ENCODE data around the gene SERINC1.

GRCh38 chr6:122416825-122417224 lies 54.8 kb downstream of the SERINC1 start:
- TF ChIP-seq, protein P1, sequence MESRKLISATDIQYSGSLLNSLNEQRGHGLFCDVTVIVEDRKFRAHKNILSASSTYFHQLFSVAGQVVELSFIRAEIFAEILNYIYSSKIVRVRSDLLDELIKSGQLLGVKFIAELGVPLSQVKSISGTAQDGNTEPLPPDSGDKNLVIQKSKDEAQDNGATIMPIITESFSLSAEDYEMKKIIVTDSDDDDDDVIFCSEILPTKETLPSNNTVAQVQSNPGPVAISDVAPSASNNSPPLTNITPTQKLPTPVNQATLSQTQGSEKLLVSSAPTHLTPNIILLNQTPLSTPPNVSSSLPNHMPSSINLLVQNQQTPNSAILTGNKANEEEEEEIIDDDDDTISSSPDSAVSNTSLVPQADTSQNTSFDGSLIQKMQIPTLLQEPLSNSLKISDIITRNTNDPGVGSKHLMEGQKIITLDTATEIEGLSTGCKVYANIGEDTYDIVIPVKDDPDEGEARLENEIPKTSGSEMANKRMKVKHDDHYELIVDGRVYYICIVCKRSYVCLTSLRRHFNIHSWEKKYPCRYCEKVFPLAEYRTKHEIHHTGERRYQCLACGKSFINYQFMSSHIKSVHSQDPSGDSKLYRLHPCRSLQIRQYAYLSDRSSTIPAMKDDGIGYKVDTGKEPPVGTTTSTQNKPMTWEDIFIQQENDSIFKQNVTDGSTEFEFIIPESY (CRISPR knock-in tag; IDR thresholded peaks at IDR 0.05): no peak
- TF ChIP-seq, protein P2, sequence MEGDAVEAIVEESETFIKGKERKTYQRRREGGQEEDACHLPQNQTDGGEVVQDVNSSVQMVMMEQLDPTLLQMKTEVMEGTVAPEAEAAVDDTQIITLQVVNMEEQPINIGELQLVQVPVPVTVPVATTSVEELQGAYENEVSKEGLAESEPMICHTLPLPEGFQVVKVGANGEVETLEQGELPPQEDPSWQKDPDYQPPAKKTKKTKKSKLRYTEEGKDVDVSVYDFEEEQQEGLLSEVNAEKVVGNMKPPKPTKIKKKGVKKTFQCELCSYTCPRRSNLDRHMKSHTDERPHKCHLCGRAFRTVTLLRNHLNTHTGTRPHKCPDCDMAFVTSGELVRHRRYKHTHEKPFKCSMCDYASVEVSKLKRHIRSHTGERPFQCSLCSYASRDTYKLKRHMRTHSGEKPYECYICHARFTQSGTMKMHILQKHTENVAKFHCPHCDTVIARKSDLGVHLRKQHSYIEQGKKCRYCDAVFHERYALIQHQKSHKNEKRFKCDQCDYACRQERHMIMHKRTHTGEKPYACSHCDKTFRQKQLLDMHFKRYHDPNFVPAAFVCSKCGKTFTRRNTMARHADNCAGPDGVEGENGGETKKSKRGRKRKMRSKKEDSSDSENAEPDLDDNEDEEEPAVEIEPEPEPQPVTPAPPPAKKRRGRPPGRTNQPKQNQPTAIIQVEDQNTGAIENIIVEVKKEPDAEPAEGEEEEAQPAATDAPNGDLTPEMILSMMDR (IDR thresholded peaks at IDR 0.05 in 2 of 3, conservative IDR thresholded peaks at IDR 0.05 in 1 of 3; ENCODE audit: insufficient read depth in 2 of 3, low read depth in 1 of 3, low read length in 3 of 3): no peak
- no peak for TF ChIP-seq ZNF12 (CRISPR knock-in tag; IDR thresholded peaks at IDR 0.05)
- TF ChIP-seq RHOXF2B (CRISPR knock-in tag; conservative IDR thresholded peaks at IDR 0.05): no peak
- TF ChIP-seq HMG20B (CRISPR knock-in tag; IDR thresholded peaks at IDR 0.05): no peak
- no peak for TF ChIP-seq POLR2AphosphoS5 (IDR thresholded peaks at IDR 0.05; ENCODE audit: control insufficient read depth, insufficient read depth, low read depth, low read length)
- TF ChIP-seq ZBTB7A (IDR thresholded peaks at IDR 0.05; ENCODE audit: borderline replicate concordance, control insufficient read depth, low read depth, low read length): no peak
- TF ChIP-seq SREBF1 (IDR thresholded peaks at IDR 0.05; ENCODE audit: borderline replicate concordance, low read depth, low read length): no peak
- no peak for TF ChIP-seq ZNF224 (CRISPR knock-in tag; IDR thresholded peaks at IDR 0.05)
- TF ChIP-seq POLR2A (conservative IDR thresholded peaks at IDR 0.05): no peak
- no peak for TF ChIP-seq FOXK2 (conservative IDR thresholded peaks at IDR 0.05 in 1 of 2, IDR thresholded peaks at IDR 0.05 in 1 of 2; ENCODE audit: low read depth in 2 of 2)
- TF ChIP-seq HDAC3 (IDR thresholded peaks at IDR 0.05; ENCODE audit: borderline replicate concordance, partially characterized antibody): no peak
- no peak for TF ChIP-seq GATA2 (CRISPR knock-in tag; IDR thresholded peaks at IDR 0.05)
- no peak for TF ChIP-seq STAG1 (CRISPR knock-in tag; IDR thresholded peaks at IDR 0.05; ENCODE audit: borderline replicate concordance)
